Measurements from ENCODE around the gene DSTYK.
"Not testable (repeated sequence)": the region's sequence is repeated elsewhere in the genome, so short reads cannot be mapped to it uniquely, and the experiment has no call there.

Gene DSTYK

DNA sequence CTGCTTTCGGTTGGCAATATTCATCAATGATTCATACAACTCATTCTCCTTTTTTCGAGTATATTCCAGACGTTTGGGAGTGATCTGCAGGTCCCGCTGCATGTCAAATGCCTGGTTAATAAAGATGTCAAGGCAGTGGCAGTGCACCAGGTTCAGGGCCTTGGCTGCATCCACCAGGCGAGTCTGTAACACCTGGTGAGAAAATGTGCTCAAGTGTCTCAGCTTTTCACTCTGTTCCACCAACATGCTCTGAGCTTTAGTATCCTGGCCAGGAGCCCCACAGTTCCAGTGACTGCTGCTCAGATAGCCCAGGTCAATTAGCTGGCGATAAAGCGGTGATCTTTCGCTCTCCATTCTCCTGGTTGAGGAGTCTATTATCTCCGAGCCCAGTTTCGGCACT is 42.3 kb downstream of the DSTYK start:
- DNase-seq = no peak

DNA sequence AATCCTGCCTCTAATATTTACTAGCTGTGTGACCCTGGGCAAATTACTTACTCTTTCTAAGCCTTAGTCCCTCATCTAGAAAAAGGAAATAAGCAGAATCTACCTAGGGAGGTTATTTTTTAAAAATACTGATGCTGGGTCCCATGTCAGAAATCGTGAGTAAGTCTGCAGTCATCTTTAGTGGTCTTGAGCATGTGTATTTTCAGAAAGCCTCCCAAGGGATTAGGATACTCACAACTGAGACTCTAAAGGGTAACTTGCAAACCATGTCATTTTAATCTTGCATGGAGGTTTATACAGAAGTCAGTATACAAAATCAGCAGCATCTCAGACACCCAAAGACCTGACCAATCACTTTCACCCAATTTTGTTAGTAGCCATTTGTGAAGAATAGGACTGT is 43.2 kb downstream of the DSTYK start:
- no peak for DNase-seq

DNA sequence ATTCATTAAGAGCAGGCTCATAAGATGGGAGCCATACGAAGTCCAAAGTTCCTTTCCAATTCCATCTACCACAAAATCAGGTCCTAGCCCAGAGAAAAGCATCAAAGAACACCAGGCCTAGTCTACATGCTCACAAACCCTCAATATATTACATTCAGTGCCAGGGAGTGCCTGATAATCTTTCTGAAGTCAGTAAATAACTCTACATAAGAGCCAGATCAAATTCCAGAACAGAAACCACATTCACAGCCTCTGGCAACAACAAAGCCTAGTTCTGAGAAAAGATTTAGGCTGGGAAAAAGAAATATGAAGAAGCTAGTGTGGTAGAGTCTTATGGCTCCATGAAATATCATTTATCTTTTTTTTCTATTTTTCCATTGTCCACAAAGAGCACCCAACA is 49.2 kb downstream of the DSTYK start:
- DNase-seq = no peak

DNA sequence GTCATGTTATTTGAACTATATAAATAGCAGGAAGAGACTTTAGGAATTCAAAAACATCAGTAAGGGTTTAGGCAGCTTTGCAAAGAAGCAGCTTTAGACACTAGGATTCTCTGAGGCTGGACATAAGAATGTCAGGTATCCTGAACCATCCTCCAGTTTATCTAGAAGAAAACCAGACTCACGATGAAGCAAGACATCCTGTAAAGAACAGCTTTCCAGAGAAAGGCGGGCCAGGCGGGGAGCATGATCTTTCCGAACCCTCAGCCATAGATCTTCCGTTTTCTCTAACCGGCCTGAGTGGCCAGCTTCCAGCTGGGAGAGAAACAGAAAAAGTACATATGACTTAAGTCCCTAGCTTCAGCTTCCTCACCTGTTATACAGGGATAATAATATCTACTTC is 50.4 kb downstream of the DSTYK start:
- no peak for DNase-seq

GRCh38 chr1:205158048-205158616 is 53.4 kb downstream of the DSTYK start:
- no peak for DNase-seq

DNA sequence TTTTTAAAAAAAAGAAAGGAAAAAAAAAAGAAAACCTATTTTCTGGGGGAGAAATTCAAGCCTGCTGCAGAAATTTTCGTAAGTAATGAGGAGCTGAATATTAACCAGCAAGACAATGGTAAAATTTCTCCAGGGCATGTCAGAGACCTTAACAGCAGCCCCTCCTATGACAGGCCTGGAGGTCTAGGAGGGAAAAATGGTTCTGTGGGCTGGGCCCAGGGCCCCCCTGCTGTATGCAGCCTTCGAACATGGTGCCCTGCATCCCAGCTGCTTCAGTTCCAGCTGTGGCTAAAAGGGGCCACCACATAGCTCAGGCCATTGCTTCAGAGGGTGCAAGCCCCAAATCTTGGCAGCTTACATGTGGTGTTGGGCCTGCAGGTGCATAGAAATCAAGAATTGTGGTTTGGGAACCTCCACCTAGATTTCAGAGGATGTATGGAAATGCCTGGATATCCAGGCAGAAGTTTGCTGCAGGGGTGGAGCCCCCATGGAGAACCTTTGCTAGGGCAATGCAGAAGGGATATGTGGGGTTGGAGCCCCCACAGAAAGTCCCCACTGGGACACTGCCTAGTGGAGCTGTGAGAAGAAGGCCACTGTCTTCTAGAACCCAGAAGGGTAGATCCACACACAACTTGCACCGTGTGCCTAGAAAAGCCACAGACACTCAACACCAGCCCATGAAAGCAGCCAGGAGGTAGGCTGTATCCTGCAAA is 55.7 kb downstream of the DSTYK start:
- not testable (repeated sequence) for DNase-seq

GRCh38 chr1:205152505-205152904 is 59.0 kb downstream of the DSTYK start:
- no peak for DNase-seq

- DNase-seq = no peak
Measured at GRCh38 chr1:205150651-205151428, 60.7 kb downstream of the DSTYK start.

- DNase-seq = no peak
Measured at GRCh38 chr1:205147191-205147835, 64.2 kb downstream of the DSTYK start.

DNA sequence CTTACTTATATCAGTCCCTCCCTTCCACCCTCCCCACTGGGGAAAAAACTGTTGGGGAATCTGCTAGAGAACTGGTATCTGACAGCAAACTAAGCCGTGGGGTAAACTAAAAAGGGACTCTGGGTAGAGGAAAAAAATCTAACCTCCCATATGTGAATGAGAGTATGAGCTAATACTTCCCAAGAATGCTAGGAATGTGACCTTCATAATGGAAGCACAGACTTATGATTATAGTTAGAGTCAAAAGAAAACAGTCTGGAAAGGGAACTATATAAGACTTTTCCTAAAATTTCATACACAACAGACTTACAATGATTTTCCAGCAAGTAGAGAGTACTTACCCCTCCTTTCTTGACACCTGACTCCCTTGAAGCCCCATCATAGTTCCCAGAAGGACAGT is 66.8 kb downstream of the DSTYK start:
- no peak for DNase-seq

DNA sequence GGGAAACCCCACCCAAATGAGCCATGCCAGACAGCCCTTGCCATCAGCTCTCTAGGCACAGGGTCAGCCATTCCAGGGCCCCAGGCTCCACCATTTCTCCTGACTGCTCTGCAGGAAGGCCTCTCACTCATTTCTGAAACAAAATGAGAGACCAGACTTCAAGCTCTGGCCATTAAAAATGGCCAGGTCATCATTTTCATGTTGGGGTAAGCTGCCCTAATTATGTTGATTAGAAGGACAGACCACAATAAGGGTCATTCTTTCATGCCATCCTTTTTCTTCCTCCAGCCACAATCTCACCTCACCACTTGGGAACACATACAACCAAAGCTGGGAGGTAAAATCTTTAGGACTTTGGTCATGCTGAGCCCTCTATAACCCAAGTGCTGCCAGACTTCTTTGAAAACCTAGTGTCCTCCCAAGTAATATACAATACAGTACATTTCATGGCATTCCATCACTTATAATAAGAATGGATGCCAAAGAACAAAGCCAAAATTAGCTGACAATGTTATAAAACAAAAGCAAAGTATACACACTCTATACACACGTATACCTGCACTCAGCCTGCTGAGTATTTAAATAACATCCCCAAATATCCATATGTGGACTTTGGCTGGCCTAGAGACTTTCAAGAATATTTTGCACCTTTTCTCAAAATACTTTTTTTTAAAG is 67.3 kb downstream of the DSTYK start:
- no peak for DNase-seq

GRCh38 chr1:205142102-205142469 is 69.4 kb downstream of the DSTYK start:
- peak; percentile 25 for DNase-seq

- peak; percentile 90 for DNase-seq
Measured at GRCh38 chr1:205141236-205142101, 70.0 kb downstream of the DSTYK start.

GRCh38 chr1:205140113-205140512 is 71.4 kb downstream of the DSTYK start:
- no peak for DNase-seq

GRCh38 chr1:205137901-205138300 is 73.6 kb downstream of the DSTYK start:
- DNase-seq = no peak

- no peak for DNase-seq
Measured at GRCh38 chr1:205133287-205133686, 78.2 kb downstream of the DSTYK start.

- no peak for DNase-seq
Measured at GRCh38 chr1:205129447-205130029, 82.0 kb downstream of the DSTYK start.

DNA sequence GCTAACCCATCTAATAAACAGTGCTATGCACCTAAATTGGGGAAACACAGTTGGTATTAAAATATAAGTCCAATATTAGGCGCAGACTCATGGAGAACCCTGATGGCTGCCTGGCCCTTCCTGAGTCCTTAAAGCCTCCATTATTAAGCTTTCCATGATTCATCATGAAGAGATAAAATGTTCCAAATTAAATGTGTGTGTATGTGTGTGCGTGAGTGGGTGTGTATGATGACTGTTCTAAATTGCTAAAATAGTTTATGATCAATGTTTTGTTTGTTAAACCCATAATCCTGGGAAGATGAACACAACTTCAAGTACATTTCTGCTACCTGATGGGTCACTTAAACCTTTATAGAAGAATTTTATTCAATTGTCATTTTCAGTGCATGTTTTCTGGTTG is 83.5 kb downstream of the DSTYK start:
- DNase-seq = no peak

- DNase-seq = no peak
Measured at GRCh38 chr1:205127646-205128045, 83.9 kb downstream of the DSTYK start.

DNA sequence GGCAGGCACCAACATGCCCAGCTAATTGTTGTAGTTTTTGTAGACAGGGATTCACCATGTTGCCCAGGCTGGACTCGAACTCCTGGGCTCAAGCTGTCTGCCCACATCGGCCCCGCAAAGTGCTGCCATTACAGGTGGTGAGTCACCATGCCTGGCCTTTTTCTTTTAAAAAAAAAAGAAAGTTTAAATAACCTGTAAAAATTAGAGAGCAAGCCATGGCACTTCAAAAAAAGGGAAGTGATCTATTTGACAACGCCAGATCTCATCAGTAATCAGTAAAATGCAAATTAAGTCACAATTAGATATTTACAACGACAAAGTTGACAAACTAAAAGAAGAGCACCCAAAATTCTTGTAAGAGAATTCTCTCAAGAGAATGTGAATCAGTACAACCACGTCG is 86.8 kb downstream of the DSTYK start:
- DNase-seq = peak; percentile 16

DNA sequence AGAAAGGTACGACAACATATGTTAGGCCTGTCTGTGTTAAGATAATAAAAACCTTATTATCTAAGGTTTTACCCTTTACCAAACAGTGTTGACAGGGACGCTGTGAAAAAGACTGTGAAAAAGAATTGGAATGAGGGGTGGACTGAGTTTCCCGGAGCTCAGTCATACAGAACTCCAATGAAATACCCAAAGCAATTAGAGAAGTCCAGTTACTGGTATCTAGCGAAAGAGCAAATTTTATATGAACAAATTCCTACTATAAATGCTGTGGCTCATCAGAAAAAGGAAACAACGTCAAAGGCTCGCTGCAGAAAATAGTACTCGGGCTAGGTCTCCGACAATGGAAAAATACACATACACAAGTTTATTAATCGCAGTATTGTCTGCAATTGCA is 89.0 kb downstream of the DSTYK start:
- no peak for DNase-seq
